T-cell (primary cell): ENCODE data around the gene TNS1. TPM values are rescaled to one million over a fixed set of nuclear protein-coding genes. Genes with fewer than 3 reads are reported as not detected.

ENCODE experiments used
- ATAC-seq, 4 experiments: fragments of 200-7000 bp in 3 of 4; fragments of 150-1000 bp in 1 of 4; cut with Tn5 transposase; replicated peaks in 1 of 4; 1 replicate in 3 of 4; 2 replicates in 1 of 4; pipeline ENCODE4 v1.10.0; 2021; ENCODE audit warnings: moderate library complexity in 3 of 4, mild to moderate bottlenecking in 2 of 4, moderate number of reproducible peaks in 1 of 4
- CTCF ChIA-PET, 2 donors: fragments of 300-600 bp; sonication (Branson Sonifier 250); formaldehyde crosslinking; loops; one replicate each; lab custom pipeline; 2022; ENCODE audit warnings: antibody characterized with exemption in 2 of 2; lab: Charles Lee
- POLR2A ChIA-PET, 2 donors: fragments of 300-600 bp; sonication (Branson Sonifier 250); formaldehyde crosslinking; loops; one replicate each; lab custom pipeline; 2022; ENCODE audit warnings: antibody characterized with exemption in 2 of 2; lab: Charles Lee
- DNase-seq, 35 experiments: peaks; one replicate each; pipeline versions ENCODE4 v3.0.0 to v3.0.0-alpha.2; 2013 to 2023
- H3K27ac ChIP-seq: one replicate; pipeline ENCODE4 v1.5.1; 2013; ENCODE audit warnings: low read length
- H3K27me3 ChIP-seq, 2 experiments: replicated peaks in 1 of 2; 1 replicate in 1 of 2; 2 replicates in 1 of 2; pipeline versions ENCODE4 v1.6.1 to v1.7.0; 2013; ENCODE audit warnings: low read length in 1 of 2, mixed read lengths in 1 of 2; ENCODE audit not compliant: control insufficient read depth in 2 of 2, insufficient read depth in 2 of 2; ENCODE audit errors: extremely low read depth in 1 of 2
- H3K36me3 ChIP-seq, 2 donors: 1 replicate in 1 of 2; 2 replicates in 1 of 2; pipeline versions ENCODE4 v1.6.1 to v1.7.0; 2013; ENCODE audit warnings: low read length in 1 of 2; ENCODE audit not compliant: control insufficient read depth in 2 of 2, insufficient read depth in 1 of 2; ENCODE audit errors: extremely low read depth in 1 of 2
- H3K4me1 ChIP-seq, 2 experiments: 1 replicate in 1 of 2; 2 replicates in 1 of 2; pipeline versions ENCODE4 v1.6.1 to v1.7.0; 2013; ENCODE audit warnings: low read length in 2 of 2, mixed read lengths in 1 of 2; ENCODE audit not compliant: insufficient read depth in 2 of 2, control insufficient read depth in 1 of 2; ENCODE audit errors: extremely low read depth in 1 of 2
- H3K4me3 ChIP-seq, 2 donors: 1 replicate in 1 of 2; 2 replicates in 1 of 2; pipeline versions ENCODE4 v1.5.1 to v1.7.0; 2013; ENCODE audit warnings: mild to moderate bottlenecking in 2 of 2, low read length in 1 of 2, moderate library complexity in 1 of 2; ENCODE audit not compliant: control insufficient read depth in 1 of 2; ENCODE audit errors: extremely low read depth in 1 of 2
- H3K9me3 ChIP-seq: 2 replicates; pipeline ENCODE4 v1.7.0; 2013
- H3K27ac Mint-ChIP-seq, 2 donors: one replicate each; pipeline ENCODE4 v1.8.0; 2020 to 2021; ENCODE audit warnings: mild to moderate bottlenecking in 2 of 2, mixed read lengths in 2 of 2
- H3K27me3 Mint-ChIP-seq, 2 donors: one replicate each; pipeline ENCODE4 v1.8.0; 2021 to 2022; ENCODE audit warnings: mixed read lengths in 2 of 2
- H3K36me3 Mint-ChIP-seq: one replicate; pipeline ENCODE4 v1.8.0; 2021; ENCODE audit warnings: mixed read lengths
- H3K4me1 Mint-ChIP-seq, 3 donors: one replicate each; pipeline ENCODE4 v1.8.0; 2020 to 2022; ENCODE audit warnings: mixed read lengths in 3 of 3, mild to moderate bottlenecking in 1 of 3
- H3K4me3 Mint-ChIP-seq, 3 donors: one replicate each; pipeline ENCODE4 v1.8.0; 2020 to 2022; ENCODE audit warnings: mild to moderate bottlenecking in 3 of 3, mixed read lengths in 3 of 3, moderate library complexity in 3 of 3
- H3K9me3 Mint-ChIP-seq, 3 donors: one replicate each; pipeline ENCODE4 v1.8.0; 2020 to 2022; ENCODE audit warnings: mixed read lengths in 3 of 3
- WGBS: methylation state at CpG from one replicate; pipeline ENCODE4 v1.1.5; 2013; ENCODE audit warnings: missing lambda C conversion rate; ENCODE audit not compliant: insufficient coverage; 5-methylcytosine and 5-hydroxymethylcytosine counted together
- total RNA-seq, 35 experiments: library from RNA in 6 of 35; stranded (reverse) in 6 of 35; fragments of 120-200 nt in 1 of 35; gene quantifications; one replicate each; pipeline versions ENCODE4 v1.2.1 to v1.2.4 and lab custom pipeline; 2013 to 2026

Gene TNS1
- total RNA-seq, 5 donors from 2014 or later (not counting 1 experiment from before 2014, with no cell fraction given): 0.28 to 2.1 (median 1.3) TPM

- ChIA-PET CTCF (no interaction called here), POLR2A (no interaction called here)
- no peak overlapping the region for H3K4me3 ChIP-seq
- H3K27ac Mint-ChIP-seq: no peak overlapping the region
- WGBS: 75% methylated on average over 1 of the region's 3 CpGs
- peaks cover 0 to 64% of the 10 kb centered on the region in 2 experiments for H3K27me3 ChIP-seq
- H3K36me3 ChIP-seq: no peaks in the 10 kb centered on the region
- H3K9me3 ChIP-seq: no peaks in the 10 kb centered on the region
- no peak overlapping the region for H3K4me3 Mint-ChIP-seq
- no peak for DNase-seq
- H3K4me1 Mint-ChIP-seq: peaks cover 0 to 5% (median 0%) of the 10 kb centered on the region in 3 donors
- H3K27ac ChIP-seq: no peak overlapping the region
- H3K27me3 Mint-ChIP-seq: peaks cover 16% of the 10 kb centered on the region in 2 donors
- ATAC-seq: no peak
- no peaks in the 10 kb centered on the region for H3K9me3 Mint-ChIP-seq
- no peaks in the 10 kb centered on the region for H3K36me3 Mint-ChIP-seq
- H3K4me1 ChIP-seq: peaks cover 0 to 13% of the 10 kb centered on the region in 2 experiments
These were observed 10.7 kb downstream of the TNS1 start for GRCh38 chr2:217992061-217992460.

- Histone ChIP-seq H3K27me3 (peaks cover 0 to 57% of the 10 kb centered on the region in 2 experiments), H3K9me3 (no peaks in the 10 kb centered on the region), H3K27ac (no peak overlapping the region), H3K4me3 (no peak overlapping the region), H3K4me1 (peaks cover 0 to 13% of the 10 kb centered on the region in 2 experiments), H3K36me3 (no peaks in the 10 kb centered on the region)
- Mint-ChIP-seq H3K4me1 (peaks cover 0 to 5% (median 0%) of the 10 kb centered on the region in 3 donors), H3K27ac (no peak overlapping the region), H3K9me3 (no peaks in the 10 kb centered on the region), H3K36me3 (no peaks in the 10 kb centered on the region), H3K4me3 (no peak overlapping the region), H3K27me3 (peaks cover 14% of the 10 kb centered on the region in 2 donors)
- CTCF ChIA-PET: interaction anchor here in 1 of 2 donors (0.7 to 1.0 kb wide), 2 partner anchors 8 to 397 kb away, joined by 3 read pairs; no protein-coding TSS in a partner anchor
- no peak for DNase-seq
- POLR2A ChIA-PET: no interaction called here
- no peak for ATAC-seq
- WGBS: 86% methylated on average over 8 of the region's 9 CpGs
These were observed 11.9 kb downstream of the TNS1 start for GRCh38 chr2:217990791-217991465.

- no peak overlapping the region for H3K27ac Mint-ChIP-seq
- H3K36me3 Mint-ChIP-seq: no peaks in the 10 kb centered on the region
- no peaks in the 10 kb centered on the region for H3K36me3 ChIP-seq
- H3K4me3 ChIP-seq: no peak overlapping the region
- peaks cover 0 to 57% of the 10 kb centered on the region in 2 experiments for H3K27me3 ChIP-seq
- peaks cover 0 to 13% of the 10 kb centered on the region in 2 experiments for H3K4me1 ChIP-seq
- WGBS: 88% methylated on average over 3 of the region's 3 CpGs
- H3K4me3 Mint-ChIP-seq: no peak overlapping the region
- no peaks in the 10 kb centered on the region for H3K9me3 ChIP-seq
- POLR2A ChIA-PET: no interaction called here
- H3K27me3 Mint-ChIP-seq: peaks cover 14% of the 10 kb centered on the region in 2 donors
- CTCF ChIA-PET: interaction anchor here in 1 of 2 donors (0.7 to 1.0 kb wide), 2 partner anchors 9 to 396 kb away, joined by 3 read pairs; no protein-coding TSS in a partner anchor
- no peak overlapping the region for H3K27ac ChIP-seq
- peaks cover 0 to 5% (median 0%) of the 10 kb centered on the region in 3 donors for H3K4me1 Mint-ChIP-seq
- ATAC-seq (no peak), DNase-seq (no peak)
- H3K9me3 Mint-ChIP-seq: no peaks in the 10 kb centered on the region
These were observed 12.4 kb downstream of the TNS1 start for GRCh38 chr2:217990389-217990788.

GRCh38 chr2:217989221-217989948 lies 13.4 kb downstream of the TNS1 start:
- Histone ChIP-seq H3K4me3 (no peak overlapping the region), H3K9me3 (no peaks in the 10 kb centered on the region), H3K36me3 (no peaks in the 10 kb centered on the region), H3K27ac (no peak overlapping the region), H3K27me3 (peaks cover 0 to 53% of the 10 kb centered on the region in 2 experiments), H3K4me1 (peaks cover 0 to 13% of the 10 kb centered on the region in 2 experiments)
- Mint-ChIP-seq H3K4me3 (no peak overlapping the region), H3K27ac (no peak overlapping the region), H3K36me3 (no peaks in the 10 kb centered on the region), H3K27me3 (peaks cover 14% of the 10 kb centered on the region in 2 donors), H3K4me1 (peaks cover 0 to 5% (median 0%) of the 10 kb centered on the region in 3 donors), H3K9me3 (no peaks in the 10 kb centered on the region)
- DNase-seq: no peak
- ATAC-seq: no peak
- WGBS: 49% methylated on average over 9 of the region's 9 CpGs
- ChIA-PET CTCF (no interaction called here), POLR2A (no interaction called here)

GRCh38 chr2:217988840-217989204 lies 14.0 kb downstream of the TNS1 start:
- DNase-seq (no peak), ATAC-seq (no peak)
- ChIA-PET POLR2A (no interaction called here), CTCF (no interaction called here)
- H3K27ac ChIP-seq: no peak overlapping the region
- H3K9me3 ChIP-seq: no peaks in the 10 kb centered on the region
- no peaks in the 10 kb centered on the region for H3K36me3 ChIP-seq
- Mint-ChIP-seq H3K4me3 (no peak overlapping the region), H3K27ac (no peak overlapping the region), H3K27me3 (peaks cover 14% of the 10 kb centered on the region in 2 donors), H3K9me3 (no peaks in the 10 kb centered on the region), H3K4me1 (peaks cover 0 to 5% (median 0%) of the 10 kb centered on the region in 3 donors), H3K36me3 (no peaks in the 10 kb centered on the region)
- 89% methylated on average over 3 of the region's 4 CpGs for WGBS
- H3K4me3 ChIP-seq: no peak overlapping the region
- peaks cover 0 to 48% of the 10 kb centered on the region in 2 experiments for H3K27me3 ChIP-seq
- peaks cover 0 to 13% of the 10 kb centered on the region in 2 experiments for H3K4me1 ChIP-seq

- CTCF ChIA-PET: interaction anchor here in 1 of 2 donors (1.8 kb wide), 1 partner anchor 199 kb away, joined by 4 read pairs; no protein-coding TSS in a partner anchor
- H3K27ac Mint-ChIP-seq: no peak overlapping the region
- H3K9me3 ChIP-seq: no peaks in the 10 kb centered on the region
These were observed 14.6 kb downstream of the TNS1 start for GRCh38 chr2:217988014-217988839.

More at GRCh38 chr2:217988014-217988839, 14.6 kb downstream of the TNS1 start:
- WGBS: 39% methylated on average over 2 of the region's 13 CpGs
- no peak overlapping the region for H3K27ac ChIP-seq
- Mint-ChIP-seq H3K4me3 (no peak overlapping the region), H3K36me3 (no peaks in the 10 kb centered on the region), H3K4me1 (peaks cover 0 to 5% (median 0%) of the 10 kb centered on the region in 3 donors), H3K27me3 (peaks cover 10 to 14% of the 10 kb centered on the region in 2 donors), H3K9me3 (no peaks in the 10 kb centered on the region)
- peaks cover 0 to 13% of the 10 kb centered on the region in 2 experiments for H3K4me1 ChIP-seq
- DNase-seq (peak in 30 of 35 experiments; percentile 17 to 59 (median 44)), ATAC-seq (peak in 2 of 4 experiments; percentile 25 to 36)
- POLR2A ChIA-PET: no interaction called here
- no peak overlapping the region for H3K4me3 ChIP-seq
- H3K27me3 ChIP-seq: peaks cover 0 to 47% of the 10 kb centered on the region in 2 experiments
- H3K36me3 ChIP-seq: no peaks in the 10 kb centered on the region
